Activated CD4-positive, alpha-beta memory T cell treated with anti-CD3 and anti-CD28 coated beads, Interleukin-2, amount 10 ng/mL, durations not matched to agents 7 days and 5 days (primary cell): ENCODE measurements around the gene KRTAP12-2. TPM values are rescaled to one million over a fixed set of nuclear protein-coding genes. Genes with fewer than 3 reads are reported as not detected.
"Not testable (repeated sequence)": the region's sequence is repeated elsewhere in the genome, so short reads cannot be mapped to it uniquely, and the experiment has no call there.

Experiments
- CTCF ChIA-PET: fragments of 350-600 bp; sonication (Branson Sonifier 250); formaldehyde crosslinking; loops from one replicate; lab custom pipeline; 2021; ENCODE audit warnings: antibody characterized with exemption, inconsistent platforms; lab: Charles Lee
- POLR2A ChIA-PET: fragments of 350-600 bp; sonication (Branson Sonifier 250); formaldehyde crosslinking; loops from one replicate; lab custom pipeline; 2021; ENCODE audit warnings: antibody characterized with exemption; lab: Charles Lee
- DNase-seq: peaks from one replicate; pipeline ENCODE4 v3.0.0-alpha.2; 2020
- H3K27ac Mint-ChIP-seq: one replicate; pipeline ENCODE4 v1.8.0; 2021; ENCODE audit warnings: mild to moderate bottlenecking, mixed read lengths
- H3K27me3 Mint-ChIP-seq: one replicate; pipeline ENCODE4 v1.8.0; 2021; ENCODE audit warnings: mixed read lengths
- H3K36me3 Mint-ChIP-seq: one replicate; pipeline ENCODE4 v1.8.0; 2021; ENCODE audit warnings: low read depth, mixed read lengths
- H3K4me1 Mint-ChIP-seq: one replicate; pipeline ENCODE4 v1.8.0; 2021; ENCODE audit warnings: mixed read lengths
- H3K4me3 Mint-ChIP-seq: one replicate; pipeline ENCODE4 v1.8.0; 2021; ENCODE audit warnings: mild to moderate bottlenecking, mixed read lengths
- H3K9me3 Mint-ChIP-seq: one replicate; pipeline ENCODE4 v1.8.0; 2021; ENCODE audit warnings: mixed read lengths
- total RNA-seq, 2 experiments: library from RNA; stranded (reverse); gene quantifications; one replicate each; pipeline ENCODE4 v1.2.3, GENCODE V29; 2021

KRTAP12-2 gene
- total RNA-seq, 2 experiments from 2014 or later, result not detected

GRCh38 chr21:44686000-44686781 is 19.5 kb upstream of the KRTAP12-2 start:
- Mint-ChIP-seq H3K27me3 (peaks cover 18% of the 10 kb centered on the region), H3K4me1 (peaks cover 10% of the 10 kb centered on the region), H3K4me3 (no peak overlapping the region), H3K36me3 (no peaks in the 10 kb centered on the region), H3K9me3 (no peaks in the 10 kb centered on the region), H3K27ac (no peak overlapping the region)
- CTCF ChIA-PET, result no interaction called here
- POLR2A ChIA-PET, result no interaction called here
- DNase-seq, result no peak

DNA sequence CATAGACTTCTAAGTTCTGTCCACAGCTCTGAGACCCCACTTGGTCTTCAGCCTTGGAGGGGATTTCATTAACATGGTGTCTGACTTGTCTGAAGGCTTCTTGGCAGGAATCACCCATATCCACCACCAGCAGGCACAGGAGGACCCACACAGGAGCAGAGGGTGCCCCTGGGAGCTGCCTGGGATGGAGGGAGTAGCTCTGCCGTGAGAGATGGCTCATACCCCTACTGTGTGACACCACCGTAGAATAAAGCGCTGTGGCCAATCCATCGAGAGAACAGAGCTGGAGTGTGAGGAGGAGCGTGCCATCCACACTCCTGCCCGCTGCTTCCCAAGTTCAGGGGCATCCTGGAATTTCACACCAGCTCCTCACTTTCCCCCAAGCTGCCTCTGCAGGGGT is 18.3 kb upstream of the KRTAP12-2 start:
- not testable (repeated sequence) for H3K4me3 Mint-ChIP-seq, H3K36me3 Mint-ChIP-seq
- POLR2A ChIA-PET, result interaction anchor here (0.5 kb wide), 1 partner anchor 11 kb away, joined by 3 read pairs; no protein-coding TSS in a partner anchor

DNA sequence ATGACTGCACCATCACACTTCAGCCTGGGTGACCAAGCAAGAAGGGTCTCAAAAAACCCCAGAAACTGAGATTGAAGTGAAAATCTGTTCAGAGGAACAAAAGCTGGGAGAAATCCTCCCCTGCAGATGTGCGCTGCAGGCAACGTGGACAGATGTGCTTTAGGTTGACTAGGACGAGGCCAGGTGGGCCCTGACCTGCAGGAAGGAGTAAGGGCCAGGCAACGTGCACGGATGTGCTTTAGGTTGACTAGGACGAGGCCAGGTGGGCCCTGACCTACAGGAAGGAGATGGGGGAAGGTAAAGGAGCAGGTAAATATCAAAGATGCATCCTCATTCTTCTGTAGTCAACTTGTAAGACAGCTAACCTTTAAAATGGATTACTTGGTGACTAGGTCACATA is 17.8 kb upstream of the KRTAP12-2 start:
- no peak overlapping the region for H3K27ac Mint-ChIP-seq
- no peaks in the 10 kb centered on the region for H3K9me3 Mint-ChIP-seq
- no peaks in the 10 kb centered on the region for H3K36me3 Mint-ChIP-seq
- CTCF ChIA-PET, result no interaction called here
- H3K27me3 Mint-ChIP-seq, result peaks cover 18% of the 10 kb centered on the region
- POLR2A ChIA-PET, result interaction anchor here (0.5 kb wide), 1 partner anchor 10 kb away, joined by 3 read pairs; no protein-coding TSS in a partner anchor
- no peak overlapping the region for H3K4me3 Mint-ChIP-seq
- no peak for DNase-seq
- H3K4me1 Mint-ChIP-seq, result peaks cover 10% of the 10 kb centered on the region

More for the DNA sequence above, 18.3 kb upstream of the KRTAP12-2 start:
- Mint-ChIP-seq H3K4me1 (peaks cover 10% of the 10 kb centered on the region), H3K27me3 (peaks cover 15% of the 10 kb centered on the region)
- H3K9me3 Mint-ChIP-seq, H3K27ac Mint-ChIP-seq, DNase-seq, CTCF ChIA-PET: not testable (repeated sequence)

DNA sequence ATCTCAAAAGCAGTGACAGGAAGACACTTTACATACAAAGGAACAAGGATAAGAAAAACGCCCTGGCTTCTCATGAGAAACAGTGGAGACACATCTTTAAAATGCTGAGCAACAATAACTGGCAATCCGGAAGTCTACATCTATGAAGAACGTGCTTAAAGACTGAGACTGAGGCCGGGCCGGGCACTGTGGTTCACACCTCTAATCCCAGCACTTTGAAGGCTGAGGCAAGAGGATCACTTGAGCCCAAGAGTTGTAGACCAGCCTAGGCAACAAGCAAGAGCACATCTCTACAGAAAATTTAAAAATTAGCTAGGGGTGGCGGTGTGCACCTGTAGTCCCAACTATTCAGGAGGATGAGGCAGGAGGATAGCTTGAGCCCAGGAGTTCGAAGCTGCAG is 17.4 kb upstream of the KRTAP12-2 start:
- no peaks in the 10 kb centered on the region for H3K36me3 Mint-ChIP-seq
- no peak overlapping the region for H3K4me3 Mint-ChIP-seq
- no peak overlapping the region for H3K27ac Mint-ChIP-seq
- ChIA-PET CTCF (no interaction called here), POLR2A (no interaction called here)
- no peaks in the 10 kb centered on the region for H3K9me3 Mint-ChIP-seq
- no peak for DNase-seq
- H3K4me1 Mint-ChIP-seq, result peaks cover 10% of the 10 kb centered on the region
- H3K27me3 Mint-ChIP-seq, result peaks cover 21% of the 10 kb centered on the region

GRCh38 chr21:44682580-44683151 is 15.9 kb upstream of the KRTAP12-2 start:
- Mint-ChIP-seq H3K4me1 (peaks cover 10% of the 10 kb centered on the region), H3K27me3 (peaks cover 20% of the 10 kb centered on the region), H3K27ac (no peak overlapping the region), H3K9me3 (no peaks in the 10 kb centered on the region), H3K36me3 (no peaks in the 10 kb centered on the region), H3K4me3 (no peak overlapping the region)
- no peak for DNase-seq
- ChIA-PET POLR2A (no interaction called here), CTCF (no interaction called here)

GRCh38 chr21:44681861-44682579 is 15.3 kb upstream of the KRTAP12-2 start, which contains the start of gene KRTAP12-1:
KRTAP12-1 (minus strand) TSS chr21:44682163; CDS start chr21:44682123, 40 bp downstream.
- Mint-ChIP-seq H3K27ac (no peak within 1 kb of the TSS), H3K36me3 (no peaks in the 10 kb centered on the region), H3K4me1 (peaks cover 10% of the 10 kb centered on the region), H3K27me3 (peaks cover 17% of the 10 kb centered on the region), H3K4me3 (no peak within 1 kb of the TSS), H3K9me3 (no peaks in the 10 kb centered on the region)
- DNase-seq, result no peak
- ChIA-PET POLR2A (no interaction called here), CTCF (no interaction called here)

DNA sequence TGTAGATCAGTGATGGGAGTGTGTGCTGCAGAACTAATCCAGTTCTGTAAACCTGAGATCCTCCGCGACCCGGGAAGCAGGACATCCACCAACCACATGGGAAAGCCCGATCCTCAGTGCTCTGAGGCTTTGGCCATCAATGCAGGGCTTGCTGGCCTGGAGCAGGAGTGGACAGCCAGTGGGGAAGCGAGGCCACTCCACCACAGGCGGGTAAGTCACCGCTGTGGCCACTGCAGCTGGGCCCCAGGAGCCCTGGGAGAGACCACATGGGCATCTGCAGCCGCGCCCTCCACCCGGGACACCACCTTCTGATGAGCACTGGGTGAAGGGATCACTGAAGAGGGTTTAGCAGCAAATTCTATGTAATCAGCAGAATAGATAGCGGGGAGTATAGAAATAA is 14.4 kb upstream of the KRTAP12-2 start:
- H3K27ac Mint-ChIP-seq, result no peak overlapping the region

GRCh38 chr21:44677881-44678280 is 11.2 kb upstream of the KRTAP12-2 start:
- no peak for DNase-seq
- CTCF ChIA-PET, result no interaction called here
- Mint-ChIP-seq H3K4me1 (no peaks in the 10 kb centered on the region), H3K36me3 (peaks cover 1% of the 10 kb centered on the region), H3K27me3 (peaks cover 27% of the 10 kb centered on the region), H3K9me3 (peaks cover 7% of the 10 kb centered on the region), H3K27ac (no peak overlapping the region), H3K4me3 (no peak overlapping the region)
- POLR2A ChIA-PET, result no interaction called here

More for the DNA sequence above, 14.4 kb upstream of the KRTAP12-2 start:
- peaks cover 21% of the 10 kb centered on the region for H3K27me3 Mint-ChIP-seq
- POLR2A ChIA-PET, result no interaction called here
- CTCF ChIA-PET, result no interaction called here
- peaks cover 4% of the 10 kb centered on the region for H3K4me1 Mint-ChIP-seq
- no peak for DNase-seq
- H3K9me3 Mint-ChIP-seq, result no peaks in the 10 kb centered on the region
- H3K4me3 Mint-ChIP-seq, result no peak overlapping the region
- H3K36me3 Mint-ChIP-seq, result no peaks in the 10 kb centered on the region

- ChIA-PET CTCF (no interaction called here), POLR2A (no interaction called here)
- H3K4me1 Mint-ChIP-seq, result no peaks in the 10 kb centered on the region
- H3K9me3 Mint-ChIP-seq, result peaks cover 30% of the 10 kb centered on the region
- H3K27ac Mint-ChIP-seq, result no peak overlapping the region
- no peak overlapping the region for H3K4me3 Mint-ChIP-seq
- no peak for DNase-seq
- peaks cover 12% of the 10 kb centered on the region for H3K36me3 Mint-ChIP-seq
- H3K27me3 Mint-ChIP-seq, result peaks cover 38% of the 10 kb centered on the region
These were observed 5.2 kb upstream of the KRTAP12-2 start for GRCh38 chr21:44671911-44672310.

DNA sequence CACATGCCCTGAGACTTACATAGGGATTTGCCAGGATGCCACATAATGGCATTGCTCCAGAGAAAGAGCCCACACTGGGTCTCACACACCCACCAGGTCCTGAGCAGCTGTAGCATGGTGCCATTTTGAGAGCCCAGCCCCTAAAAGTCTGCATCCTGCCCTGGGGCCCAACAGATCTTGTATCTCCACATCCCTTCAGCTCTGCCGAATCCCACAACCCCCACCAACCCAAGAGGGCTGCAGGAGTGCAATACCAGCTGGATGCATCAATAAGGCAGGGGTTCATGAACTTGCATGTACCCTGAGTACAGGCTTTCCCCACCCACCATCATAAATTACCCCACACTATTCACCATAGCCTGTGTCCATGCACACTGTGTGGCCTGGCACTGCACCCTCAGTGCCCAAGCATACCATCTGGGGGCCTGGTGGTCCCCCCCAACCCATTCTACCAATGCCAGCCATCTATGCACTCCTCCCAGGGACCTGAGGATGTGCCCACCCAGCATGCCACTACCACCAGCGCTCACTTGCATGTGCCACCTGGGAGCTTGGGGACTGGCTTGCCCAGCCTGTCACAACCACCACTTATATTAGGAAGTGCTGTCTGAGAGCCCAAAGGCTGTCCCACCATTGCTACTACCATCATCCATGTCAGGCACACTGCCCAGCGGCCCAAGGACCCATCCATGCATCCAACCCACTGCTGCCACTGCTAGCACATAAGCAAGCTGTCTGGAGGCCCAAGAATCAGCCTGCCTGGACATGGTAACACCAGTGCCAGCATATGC is 4.1 kb upstream of the KRTAP12-2 start:
- Mint-ChIP-seq H3K4me3 (no peak overlapping the region), H3K4me1 (no peaks in the 10 kb centered on the region), H3K9me3 (peaks cover 29% of the 10 kb centered on the region), H3K27ac (no peak overlapping the region), H3K27me3 (peaks cover 38% of the 10 kb centered on the region), H3K36me3 (peaks cover 12% of the 10 kb centered on the region)
- DNase-seq, result no peak
- CTCF ChIA-PET, result no interaction called here
- POLR2A ChIA-PET, result interaction anchor here (1.6 kb wide), 1 partner anchor 13 kb away, joined by 4 read pairs; the partner anchor contains the start of gene KRTAP12-3

GRCh38 chr21:44667612-44668011 is 885 bp upstream of the KRTAP12-2 start:
- ChIA-PET POLR2A (no interaction called here), CTCF (no interaction called here)
- H3K4me3 Mint-ChIP-seq, result no peak overlapping the region
- no peak overlapping the region for H3K27ac Mint-ChIP-seq
- peaks cover 29% of the 10 kb centered on the region for H3K9me3 Mint-ChIP-seq
- H3K36me3 Mint-ChIP-seq, result peaks cover 12% of the 10 kb centered on the region
- DNase-seq, result no peak
- H3K4me1 Mint-ChIP-seq, result no peaks in the 10 kb centered on the region
- H3K27me3 Mint-ChIP-seq, result peaks cover 40% of the 10 kb centered on the region

GRCh38 chr21:44664691-44665090 is 2.0 kb downstream of the KRTAP12-2 start:
- H3K4me3 Mint-ChIP-seq, result no peak overlapping the region
- H3K27ac Mint-ChIP-seq, result no peak overlapping the region
- H3K4me1 Mint-ChIP-seq, result peaks cover 4% of the 10 kb centered on the region
- ChIA-PET CTCF (no interaction called here), POLR2A (no interaction called here)
- DNase-seq, result no peak
- H3K27me3 Mint-ChIP-seq, result peaks cover 41% of the 10 kb centered on the region
- H3K36me3 Mint-ChIP-seq, result peaks cover 16% of the 10 kb centered on the region
- H3K9me3 Mint-ChIP-seq, result peaks cover 19% of the 10 kb centered on the region
